SK-N-MC (cell line): ENCODE data around the gene SCYL1.
"Not testable (repeated sequence)": the region's sequence is repeated elsewhere in the genome, so short reads cannot be mapped to it uniquely, and the experiment has no call there.

Experiments used
- DNase-seq: peaks from one replicate; pipeline ENCODE4 v3.0.0-alpha.2; 2011; ENCODE audit warnings: low read depth, low spot score
- H3K27ac ChIP-seq: fragments of 200-600 bp; sonication (generic); 2 replicates; pipeline ENCODE4 v1.5.1; 2016; ENCODE audit warnings: mixed run types
- H3K36me3 ChIP-seq: fragments of 200-600 bp; sonication (generic); 2 replicates; pipeline ENCODE4 v1.6.1; 2017; ENCODE audit warnings: antibody characterized with exemption, low read length, mixed read lengths; ENCODE audit not compliant: insufficient read depth
- H3K4me3 ChIP-seq: fragments of 200-600 bp; sonication (generic); 2 replicates; pipeline ENCODE4 v1.5.1; 2016
- H3K9ac ChIP-seq: fragments of 200-600 bp; sonication (generic); 2 replicates; pipeline ENCODE4 v1.8.0; 2017; ENCODE audit warnings: mixed run types, mixed read lengths; ENCODE audit not compliant: insufficient read length
- H3K9me3 ChIP-seq: fragments of 200-600 bp; sonication (generic); 2 replicates; pipeline ENCODE4 v1.6.1; 2017; ENCODE audit warnings: low read depth, mild to moderate bottlenecking, antibody characterized with exemption, low read length, moderate library complexity, mixed read lengths
- EZH2 ChIP-seq: fragments of 200-600 bp; sonication (generic); IDR thresholded peaks from one replicate; pipeline ENCODE4 v1.6.1; 2017; ENCODE audit warnings: antibody characterized with exemption
- FOXP2 ChIP-seq: optimal IDR thresholded peaks from 2 replicates; pipeline ENCODE3; 2011; ENCODE audit warnings: mild to moderate bottlenecking, moderate library complexity; ENCODE audit not compliant: insufficient read depth; ENCODE audit errors: extremely low read length, control extremely low read depth
- POLR2AphosphoS5 ChIP-seq: IDR thresholded peaks from 2 replicates; pipeline ENCODE4 v1.6.1; 2012; ENCODE audit warnings: mild to moderate bottlenecking, low read depth, low read length, borderline replicate concordance

SCYL1 gene

DNA sequence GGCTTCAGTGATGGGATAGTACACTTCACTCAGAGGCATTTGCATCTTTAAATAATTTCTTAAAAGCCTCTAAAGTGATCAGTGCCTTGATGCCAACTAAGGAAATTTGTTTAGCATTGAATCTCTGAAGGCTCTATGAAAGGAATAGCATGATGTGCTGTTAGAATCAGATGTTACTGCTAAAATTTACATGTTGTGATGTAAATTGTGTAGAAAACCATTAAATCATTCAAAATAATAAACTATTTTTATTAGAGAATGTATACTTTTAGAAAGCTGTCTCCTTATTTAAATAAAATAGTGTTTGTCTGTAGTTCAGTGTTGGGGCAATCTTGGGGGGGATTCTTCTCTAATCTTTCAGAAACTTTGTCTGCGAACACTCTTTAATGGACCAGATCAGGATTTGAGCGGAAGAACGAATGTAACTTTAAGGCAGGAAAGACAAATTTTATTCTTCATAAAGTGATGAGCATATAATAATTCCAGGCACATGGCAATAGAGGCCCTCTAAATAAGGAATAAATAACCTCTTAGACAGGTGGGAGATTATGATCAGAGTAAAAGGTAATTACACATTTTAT is 21.4 kb upstream of the SCYL1 start:
- Histone ChIP-seq H3K4me3 (peak overlapping the region; percentile 89), H3K9ac (peak overlapping the region; percentile 99), H3K9me3 (no peaks in the 10 kb centered on the region), H3K27ac (peak overlapping the region; percentile 99), H3K36me3 (peaks cover 75% of the 10 kb centered on the region)
- TF ChIP-seq EZH2 (no peak), FOXP2 (no peak), POLR2AphosphoS5 (peak; percentile 26; the same call in 1 of the 2 replicates)
- DNase-seq: no peak

DNA sequence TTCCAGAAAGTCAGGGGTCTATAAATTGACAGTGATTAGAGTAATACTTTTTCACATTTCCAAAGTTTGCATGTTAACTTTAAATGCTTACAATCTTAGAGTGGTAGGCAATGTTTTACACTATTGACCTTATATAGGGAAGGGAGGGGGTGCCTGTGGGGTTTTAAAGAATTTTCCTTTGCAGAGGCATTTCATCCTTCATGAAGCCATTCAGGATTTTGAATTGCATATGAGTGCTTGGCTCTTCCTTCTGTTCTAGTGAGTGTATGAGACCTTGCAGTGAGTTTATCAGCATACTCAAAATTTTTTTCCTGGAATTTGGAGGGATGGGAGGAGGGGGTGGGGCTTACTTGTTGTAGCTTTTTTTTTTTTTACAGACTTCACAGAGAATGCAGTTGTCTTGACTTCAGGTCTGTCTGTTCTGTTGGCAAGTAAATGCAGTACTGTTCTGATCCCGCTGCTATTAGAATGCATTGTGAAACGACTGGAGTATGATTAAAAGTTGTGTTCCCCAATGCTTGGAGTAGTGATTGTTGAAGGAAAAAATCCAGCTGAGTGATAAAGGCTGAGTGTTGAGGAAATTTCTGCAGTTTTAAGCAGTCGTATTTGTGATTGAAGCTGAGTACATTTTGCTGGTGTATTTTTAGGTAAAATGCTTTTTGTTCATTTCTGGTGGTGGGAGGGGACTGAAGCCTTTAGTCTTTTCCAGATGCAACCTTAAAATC is 20.8 kb upstream of the SCYL1 start:
- Histone ChIP-seq H3K9ac (peak overlapping the region; percentile 99), H3K9me3 (no peaks in the 10 kb centered on the region), H3K4me3 (peak overlapping the region; percentile 89), H3K36me3 (peaks cover 74% of the 10 kb centered on the region), H3K27ac (peak overlapping the region; percentile 99)
- DNase-seq: no peak
- TF ChIP-seq POLR2AphosphoS5: peak; percentile 39
- no peak for TF ChIP-seq EZH2
- no peak for TF ChIP-seq FOXP2

DNA sequence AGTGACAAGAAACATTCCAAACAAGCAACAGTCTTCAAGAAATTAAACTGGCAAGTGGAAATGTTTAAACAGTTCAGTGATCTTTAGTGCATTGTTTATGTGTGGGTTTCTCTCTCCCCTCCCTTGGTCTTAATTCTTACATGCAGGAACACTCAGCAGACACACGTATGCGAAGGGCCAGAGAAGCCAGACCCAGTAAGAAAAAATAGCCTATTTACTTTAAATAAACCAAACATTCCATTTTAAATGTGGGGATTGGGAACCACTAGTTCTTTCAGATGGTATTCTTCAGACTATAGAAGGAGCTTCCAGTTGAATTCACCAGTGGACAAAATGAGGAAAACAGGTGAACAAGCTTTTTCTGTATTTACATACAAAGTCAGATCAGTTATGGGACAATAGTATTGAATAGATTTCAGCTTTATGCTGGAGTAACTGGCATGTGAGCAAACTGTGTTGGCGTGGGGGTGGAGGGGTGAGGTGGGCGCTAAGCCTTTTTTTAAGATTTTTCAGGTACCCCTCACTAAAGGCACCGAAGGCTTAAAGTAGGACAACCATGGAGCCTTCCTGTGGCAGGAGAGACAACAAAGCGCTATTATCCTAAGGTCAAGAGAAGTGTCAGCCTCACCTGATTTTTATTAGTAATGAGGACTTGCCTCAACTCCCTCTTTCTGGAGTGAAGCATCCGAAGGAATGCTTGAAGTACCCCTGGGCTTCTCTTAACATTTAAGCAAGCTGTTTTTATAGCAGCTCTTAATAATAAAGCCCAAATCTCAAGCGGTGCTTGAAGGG is 20.0 kb upstream of the SCYL1 start:
- Histone ChIP-seq H3K9ac (peak overlapping the region; percentile 99), H3K9me3 (no peaks in the 10 kb centered on the region), H3K4me3 (peak overlapping the region; percentile 89), H3K36me3 (peaks cover 67% of the 10 kb centered on the region), H3K27ac (peak overlapping the region; percentile 99)
- no peak for DNase-seq
- TF ChIP-seq EZH2 (no peak), POLR2AphosphoS5 (0 out of 2 replicates have a peak, but pooled peaks have one; percentile 6), FOXP2 (no peak)

DNA sequence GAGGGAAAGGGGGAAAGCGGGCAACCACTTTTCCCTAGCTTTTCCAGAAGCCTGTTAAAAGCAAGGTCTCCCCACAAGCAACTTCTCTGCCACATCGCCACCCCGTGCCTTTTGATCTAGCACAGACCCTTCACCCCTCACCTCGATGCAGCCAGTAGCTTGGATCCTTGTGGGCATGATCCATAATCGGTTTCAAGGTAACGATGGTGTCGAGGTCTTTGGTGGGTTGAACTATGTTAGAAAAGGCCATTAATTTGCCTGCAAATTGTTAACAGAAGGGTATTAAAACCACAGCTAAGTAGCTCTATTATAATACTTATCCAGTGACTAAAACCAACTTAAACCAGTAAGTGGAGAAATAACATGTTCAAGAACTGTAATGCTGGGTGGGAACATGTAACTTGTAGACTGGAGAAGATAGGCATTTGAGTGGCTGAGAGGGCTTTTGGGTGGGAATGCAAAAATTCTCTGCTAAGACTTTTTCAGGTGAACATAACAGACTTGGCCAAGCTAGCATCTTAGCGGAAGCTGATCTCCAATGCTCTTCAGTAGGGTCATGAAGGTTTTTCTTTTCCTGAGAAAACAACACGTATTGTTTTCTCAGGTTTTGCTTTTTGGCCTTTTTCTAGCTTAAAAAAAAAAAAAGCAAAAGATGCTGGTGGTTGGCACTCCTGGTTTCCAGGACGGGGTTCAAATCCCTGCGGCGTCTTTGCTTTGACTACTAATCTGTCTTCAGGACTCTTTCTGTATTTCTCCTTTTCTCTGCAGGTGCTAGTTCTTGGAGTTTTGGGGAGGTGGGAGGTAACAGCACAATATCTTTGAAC is 19.2 kb upstream of the SCYL1 start:
- Histone ChIP-seq H3K4me3 (peak overlapping the region; percentile 89), H3K9ac (peak overlapping the region; percentile 99), H3K36me3 (peaks cover 59% of the 10 kb centered on the region), H3K27ac (peak overlapping the region; percentile 99), H3K9me3 (no peaks in the 10 kb centered on the region)
- no peak for DNase-seq
- TF ChIP-seq POLR2AphosphoS5: peak; percentile 66
- no peak for TF ChIP-seq FOXP2

DNA sequence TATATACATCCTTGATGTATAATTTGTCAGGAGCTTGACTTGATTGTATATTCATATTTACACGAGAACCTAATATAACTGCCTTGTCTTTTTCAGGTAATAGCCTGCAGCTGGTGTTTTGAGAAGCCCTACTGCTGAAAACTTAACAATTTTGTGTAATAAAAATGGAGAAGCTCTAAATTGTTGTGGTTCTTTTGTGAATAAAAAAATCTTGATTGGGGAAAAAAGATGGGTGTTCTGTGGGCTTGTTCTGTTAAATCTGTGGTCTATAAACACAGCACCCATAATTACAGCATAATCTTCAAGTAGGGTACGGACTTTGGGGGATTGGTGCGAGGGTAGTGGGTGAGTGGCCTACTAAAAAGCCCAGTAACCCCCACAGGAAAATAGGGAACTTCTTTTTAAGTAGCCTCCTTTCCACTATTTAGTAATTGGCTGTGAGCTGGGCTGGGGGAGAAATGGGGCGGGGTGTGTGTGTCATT is 18.6 kb upstream of the SCYL1 start:
- TF ChIP-seq FOXP2: no peak
- no peak for TF ChIP-seq POLR2AphosphoS5
- TF ChIP-seq EZH2: no peak
- Histone ChIP-seq H3K27ac (peak overlapping the region; percentile 99), H3K9me3 (no peaks in the 10 kb centered on the region), H3K36me3 (peaks cover 52% of the 10 kb centered on the region), H3K4me3 (peak overlapping the region; percentile 89), H3K9ac (peak overlapping the region; percentile 99)
- DNase-seq: no peak

DNA sequence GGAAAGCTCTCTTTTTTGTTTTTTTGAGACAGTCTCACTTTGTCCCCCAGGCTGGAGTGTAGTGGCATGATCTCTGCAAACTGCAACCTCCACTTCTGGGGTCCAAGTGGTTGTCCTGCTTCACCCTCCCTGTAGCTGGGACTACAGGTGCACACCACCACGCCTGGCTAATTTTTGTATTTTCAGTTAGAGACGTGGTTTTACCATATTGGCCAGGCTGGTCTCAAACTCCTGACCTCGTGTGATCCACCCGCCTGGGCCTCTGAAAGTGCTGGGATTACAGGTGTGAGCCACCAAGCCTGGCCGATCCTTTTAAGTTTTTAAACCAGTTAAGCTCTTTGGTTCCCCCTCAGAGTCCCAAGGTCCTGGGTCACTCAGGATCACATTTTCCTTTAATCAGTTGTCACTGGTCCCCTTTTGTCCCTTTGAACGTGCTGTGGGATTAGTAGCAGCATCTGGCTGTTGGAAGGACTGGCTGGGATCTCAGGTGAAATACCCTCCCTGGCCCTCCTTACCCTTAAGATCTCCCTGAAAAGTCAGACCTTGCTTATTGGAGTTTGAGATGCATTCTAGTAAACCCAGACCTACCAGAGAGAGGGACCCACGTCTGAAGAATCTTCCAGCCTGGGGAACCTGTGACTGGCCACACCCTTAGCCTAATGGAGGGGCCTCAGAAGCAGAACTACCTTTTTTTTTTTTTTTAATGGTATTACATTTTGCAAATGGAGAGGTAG is 17.9 kb upstream of the SCYL1 start:
- no peak for DNase-seq
- Histone ChIP-seq H3K36me3 (peaks cover 46% of the 10 kb centered on the region), H3K9ac (peak overlapping the region; percentile 99), H3K27ac (peak overlapping the region; percentile 99), H3K4me3 (peak overlapping the region; percentile 89), H3K9me3 (no peaks in the 10 kb centered on the region)
- TF ChIP-seq POLR2AphosphoS5: peak; percentile 60
- no peak for TF ChIP-seq FOXP2

DNA sequence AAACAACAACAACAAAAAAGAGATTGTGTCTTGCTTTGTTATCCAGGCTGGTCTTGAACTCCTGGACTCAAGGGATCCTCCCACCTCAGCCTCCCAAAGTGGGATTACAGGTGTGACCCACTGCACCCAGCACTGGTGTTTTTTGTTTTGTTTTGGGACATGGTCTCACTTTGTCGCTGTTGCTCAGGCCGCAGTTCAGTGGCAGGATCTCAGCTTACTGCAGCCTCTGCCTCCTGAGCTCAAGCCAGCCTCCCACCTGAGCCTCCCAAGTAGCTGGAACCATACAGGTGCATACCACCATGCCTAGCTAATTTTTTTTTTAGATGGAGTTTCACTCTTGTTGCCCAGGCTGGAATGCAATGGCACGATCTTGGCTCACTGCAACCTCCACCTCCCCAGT is 12.6 kb upstream of the SCYL1 start:
- H3K9ac ChIP-seq: not testable (repeated sequence)

More for the DNA sequence above, 12.6 kb upstream of the SCYL1 start:
- not testable (repeated sequence) for H3K9me3 ChIP-seq, DNase-seq, H3K36me3 ChIP-seq, H3K4me3 ChIP-seq, H3K27ac ChIP-seq
